HFFc6 (cell line): ENCODE data around the gene SCAMP2. TPM values are rescaled to one million over a fixed set of nuclear protein-coding genes. Genes with fewer than 3 reads are reported as not detected.

Experiments used
- DNase-seq: peaks from one replicate; pipeline ENCODE4 v3.0.0-alpha.2; 2018
- H3K27ac Mint-ChIP-seq: 2 replicates; pipeline ENCODE4 v1.8.0; 2020; ENCODE audit warnings: mild to moderate bottlenecking, mixed read lengths
- H3K27me3 Mint-ChIP-seq: 2 replicates; pipeline ENCODE4 v1.8.0; 2021; ENCODE audit warnings: mild to moderate bottlenecking, moderate library complexity, mixed read lengths; ENCODE audit not compliant: insufficient read depth
- H3K36me3 Mint-ChIP-seq: 2 replicates; pipeline ENCODE4 v1.8.0; 2021; ENCODE audit warnings: low read depth, mixed read lengths
- H3K4me1 Mint-ChIP-seq: 2 replicates; pipeline ENCODE4 v1.8.0; 2020; ENCODE audit warnings: low read depth, mixed read lengths
- H3K4me3 Mint-ChIP-seq: 2 replicates; pipeline ENCODE4 v1.8.0; 2020; ENCODE audit warnings: mild to moderate bottlenecking, moderate library complexity, mixed read lengths
- H3K9me3 Mint-ChIP-seq: 2 replicates; pipeline ENCODE4 v1.8.0; 2020; ENCODE audit warnings: mild to moderate bottlenecking, mixed read lengths
- CTCF ChIP-seq: fragments of 200-600 bp; sonication (generic); IDR thresholded peaks from 2 replicates; pipeline ENCODE4 v1.5.0; 2021; ENCODE audit warnings: antibody characterized with exemption, mild to moderate bottlenecking
- total RNA-seq, 6 experiments: library from RNA; stranded (reverse); fragmentation: NEBNext Ultra II Directional; extraction: Animal tissue kit (Norgen Biotek cat#: 25700); gene quantifications; 2 replicates in 1 of 6; 3 replicates in 5 of 6; pipeline ENCODE4 v1.2.3, GENCODE V29; 2021

The SCAMP2 gene
- total RNA-seq, 6 experiments from 2014 or later = 70.1 to 86.1 (median 75.9) TPM

- DNase-seq = no peak
- Mint-ChIP-seq H3K27me3 (no peaks in the 10 kb centered on the region; the same call in 1 of the 2 replicates), H3K4me3 (no peak overlapping the region), H3K4me1 (no peaks in the 10 kb centered on the region; the same call in 1 of the 2 replicates), H3K36me3 (peaks cover 7% of the 10 kb centered on the region), H3K27ac (no peak overlapping the region), H3K9me3 (no peaks in the 10 kb centered on the region)
- TF ChIP-seq CTCF = no peak
Observed at GRCh38 chr15:74799255-74799855, 73.8 kb downstream of the SCAMP2 start.

GRCh38 chr15:74798388-74799254, 74.5 kb downstream of the SCAMP2 start:
- Mint-ChIP-seq H3K27me3 (no peaks in the 10 kb centered on the region; the same call in 1 of the 2 replicates), H3K4me1 (no peaks in the 10 kb centered on the region; the same call in 1 of the 2 replicates), H3K36me3 (no peaks in the 10 kb centered on the region; the same call in 1 of the 2 replicates), H3K27ac (no peak overlapping the region), H3K4me3 (no peak overlapping the region), H3K9me3 (no peaks in the 10 kb centered on the region)
- TF ChIP-seq CTCF = no peak
- no peak for DNase-seq

- no peak for DNase-seq
- peaks cover 2% of the 10 kb centered on the region for H3K27me3 Mint-ChIP-seq
- H3K9me3 Mint-ChIP-seq = no peaks in the 10 kb centered on the region
- H3K4me3 Mint-ChIP-seq = no peak overlapping the region
- H3K36me3 Mint-ChIP-seq = no peaks in the 10 kb centered on the region
- H3K27ac Mint-ChIP-seq = no peak overlapping the region
- TF ChIP-seq CTCF = no peak
- H3K4me1 Mint-ChIP-seq = peaks cover 13% of the 10 kb centered on the region
Observed at GRCh38 chr15:74795966-74796625, 77.1 kb downstream of the SCAMP2 start.

- no peak for TF ChIP-seq CTCF
- Mint-ChIP-seq H3K27me3 (peaks cover 2% of the 10 kb centered on the region), H3K9me3 (no peaks in the 10 kb centered on the region), H3K4me1 (peaks cover 24% of the 10 kb centered on the region), H3K4me3 (no peak overlapping the region), H3K36me3 (no peaks in the 10 kb centered on the region), H3K27ac (no peak overlapping the region; the same call in 1 of the 2 replicates)
- no peak for DNase-seq
Observed at GRCh38 chr15:74794970-74795349, 78.2 kb downstream of the SCAMP2 start.

- no peak overlapping the region; the same call in 1 of the 2 replicates for H3K27ac Mint-ChIP-seq
- H3K4me3 Mint-ChIP-seq = no peak overlapping the region
- H3K36me3 Mint-ChIP-seq = no peaks in the 10 kb centered on the region
- H3K4me1 Mint-ChIP-seq = peaks cover 29% of the 10 kb centered on the region
- DNase-seq = no peak
- peaks cover 2% of the 10 kb centered on the region for H3K27me3 Mint-ChIP-seq
- TF ChIP-seq CTCF = no peak
- no peaks in the 10 kb centered on the region for H3K9me3 Mint-ChIP-seq
Observed at GRCh38 chr15:74794248-74794969, 78.8 kb downstream of the SCAMP2 start.
